GM12878 (cell line): ENCODE results near the gene SMIM1. TPM values are rescaled to one million over a fixed set of nuclear protein-coding genes. Genes with fewer than 3 reads are reported as not detected.

ENCODE experiments used
- ATAC-seq: fragments of 200-7000 bp; cut with Tn5 transposase; 3 replicates; pipeline ENCODE4 v1.9.1; 2020; ENCODE audit warnings: mild to moderate bottlenecking, moderate library complexity
- BruUV-seq: library from RNA; stranded (reverse); fragments of 400-500 nt; replicated peaks from 2 replicates; lab custom pipeline; 2021; lab: Mats Ljungman, UMichigan
- CTCF ChIA-PET: fragments of 300-600 bp; sonication (Branson Sonifier 250); formaldehyde crosslinking; extraction: SDS; loops from one replicate; lab custom pipeline; 2021; ENCODE audit warnings: inconsistent platforms; lab: Yijun Ruan, JAX
- POLR2A ChIA-PET: fragments of 350-600 bp; formaldehyde crosslinking; extraction: SDS; loops from one replicate; lab custom pipeline; 2021; ENCODE audit warnings: inconsistent platforms; lab: Charles Lee
- RAD21 ChIA-PET: fragments of 300-600 bp; sonication (Branson Sonifier 250); formaldehyde crosslinking; loops from one replicate; lab custom pipeline; 2023; ENCODE audit warnings: antibody characterized with exemption; ENCODE audit not compliant: unreplicated experiment; lab: Charles Lee
- SMC1A ChIA-PET: fragments of 300-600 bp; sonication (Branson Sonifier 250); formaldehyde crosslinking; loops from one replicate; lab custom pipeline; 2023; ENCODE audit not compliant: unreplicated experiment, uncharacterized antibody; lab: Charles Lee
- DNase-seq: peaks from one replicate; pipeline ENCODE4 v3.0.0-alpha.2; 2011; ENCODE audit warnings: low read depth, low spot score
- FAIRE-seq: peaks from 3 replicates; lab custom pipeline; 2011; peaks lifted over from hg19 to GRCh38; lab: Jason Lieb, UNC
- H2AFZ ChIP-seq: 2 replicates; pipeline ENCODE4 v1.6.0; 2011; ENCODE audit warnings: low read depth, low read length, control low read depth; ENCODE audit not compliant: control insufficient read depth
- H3K27ac ChIP-seq: 2 replicates; pipeline ENCODE4 v1.5.1; 2011; ENCODE audit warnings: control low read depth; ENCODE audit not compliant: control insufficient read depth, insufficient read depth
- H3K27me3 ChIP-seq, 2 experiments: replicated peaks in 1 of 2; 2 replicates each; pipeline versions ENCODE4 v1.6.0 to v1.6.1; 2011; ENCODE audit warnings: low read length in 1 of 2; ENCODE audit not compliant: control insufficient read depth in 2 of 2, insufficient read depth in 2 of 2
- H3K36me3 ChIP-seq, 2 experiments: 2 replicates each; pipeline ENCODE4 v1.5.1; 2011; ENCODE audit warnings: low read length in 1 of 2; ENCODE audit not compliant: control insufficient read depth in 2 of 2, insufficient read depth in 2 of 2
- H3K4me1 ChIP-seq: 2 replicates; pipeline ENCODE4 v1.6.1; 2011; ENCODE audit warnings: mild to moderate bottlenecking, low read length, moderate library complexity, mixed read lengths; ENCODE audit not compliant: control insufficient read depth, insufficient read depth
- H3K4me2 ChIP-seq: 2 replicates; pipeline ENCODE4 v1.6.0; 2011; ENCODE audit warnings: control low read depth; ENCODE audit not compliant: control insufficient read depth, insufficient read depth
- H3K4me3 ChIP-seq: fragments of 200-600 bp; sonication (generic); 2 replicates; pipeline ENCODE4 v1.5.1; 2016
- H3K79me2 ChIP-seq: 2 replicates; pipeline ENCODE4 v1.6.0; 2011; ENCODE audit warnings: low read length; ENCODE audit not compliant: control insufficient read depth, insufficient read depth
- H3K9ac ChIP-seq: 2 replicates; pipeline ENCODE4 v1.8.0; 2011; ENCODE audit warnings: low read length, control low read depth, mixed read lengths; ENCODE audit not compliant: control insufficient read depth, insufficient read depth
- H3K9me3 ChIP-seq: replicated peaks from 3 replicates; pipeline ENCODE4 v1.5.1; 2011; ENCODE audit warnings: mild to moderate bottlenecking, low read length; ENCODE audit not compliant: control insufficient read depth, insufficient read depth
- H4K20me1 ChIP-seq: 2 replicates; pipeline ENCODE4 v1.6.0; 2011; ENCODE audit not compliant: control insufficient read depth, insufficient read depth
- BACH1 ChIP-seq: fragments of 450-650 bp; IDR thresholded peaks from 2 replicates; pipeline ENCODE4 v1.6.1; 2017; ENCODE audit warnings: mild to moderate bottlenecking, borderline replicate concordance
- BCLAF1 ChIP-seq: fragments of 450-650 bp; IDR thresholded peaks from 2 replicates; pipeline ENCODE4 v1.6.1; 2017; ENCODE audit warnings: antibody characterized with exemption, mild to moderate bottlenecking, moderate library complexity
- CEBPB ChIP-seq, 2 experiments: fragments of 150-350 bp in 1 of 2; IDR thresholded peaks; 2 replicates each; pipeline ENCODE4 v1.6.1; 2012 to 2014; ENCODE audit warnings: low read depth in 2 of 2, low read length in 2 of 2, borderline replicate concordance in 1 of 2, inconsistent platforms in 1 of 2
- E2F8 ChIP-seq: fragments of 450-650 bp; IDR thresholded peaks from 2 replicates; pipeline ENCODE4 v1.6.1; 2018; ENCODE audit warnings: mild to moderate bottlenecking, low read depth, moderate library complexity; ENCODE audit not compliant: partially characterized antibody
- ELK1 ChIP-seq: IDR thresholded peaks from 2 replicates; pipeline ENCODE4 v1.6.1; 2012; ENCODE audit warnings: low read depth, low read length, improper control_type of control experiment
- ESRRA ChIP-seq: IDR thresholded peaks from 2 replicates; pipeline ENCODE4 v1.6.1; 2012; ENCODE audit warnings: mild to moderate bottlenecking, low read length, improper control_type of control experiment
- FOS ChIP-seq: IDR thresholded peaks from 3 replicates; pipeline ENCODE4 v1.6.1; 2011; ENCODE audit warnings: borderline replicate concordance; ENCODE audit not compliant: insufficient read length; ENCODE audit errors: extremely low read depth
- GABPA ChIP-seq: IDR thresholded peaks from 2 replicates; pipeline ENCODE4 v1.6.1; 2014; ENCODE audit warnings: antibody characterized with exemption, low read depth, mild to moderate bottlenecking, inconsistent platforms
- JUNB ChIP-seq: IDR thresholded peaks from 2 replicates; pipeline ENCODE4 v1.6.1; 2016; ENCODE audit warnings: antibody characterized with exemption, mild to moderate bottlenecking
- MAX ChIP-seq: IDR thresholded peaks from 2 replicates; pipeline ENCODE4 v1.6.1; 2012; ENCODE audit warnings: low read depth, low read length, improper control_type of control experiment
- MYC ChIP-seq: IDR thresholded peaks from 2 replicates; pipeline ENCODE4 v1.6.1; 2011; ENCODE audit warnings: mild to moderate bottlenecking, low read length, moderate library complexity, inconsistent platforms; ENCODE audit not compliant: insufficient read depth, insufficient replicate concordance, insufficient read length, severe bottlenecking
- NFYA ChIP-seq: IDR thresholded peaks from 2 replicates; pipeline ENCODE4 v1.6.1; 2011; ENCODE audit warnings: low read depth, mild to moderate bottlenecking, low read length, improper control_type of control experiment, borderline replicate concordance
- POLR2A ChIP-seq: IDR thresholded peaks from 2 replicates; pipeline ENCODE4 v1.6.1; 2011; ENCODE audit warnings: low read depth, mild to moderate bottlenecking, low read length
- POLR2AphosphoS2 ChIP-seq: IDR thresholded peaks from 2 replicates; pipeline ENCODE4 v1.6.1; 2011; ENCODE audit warnings: low read depth, mild to moderate bottlenecking, low read length, improper control_type of control experiment, moderate library complexity
- RCOR1 ChIP-seq: conservative IDR thresholded peaks from 2 replicates; pipeline ENCODE4 v1.6.1; 2012; ENCODE audit warnings: low read depth, low read length, improper control_type of control experiment
- SP1 ChIP-seq: IDR thresholded peaks from one replicate; pipeline ENCODE4 v1.6.1; 2011; ENCODE audit warnings: low read depth, low read length
- ZNF622 ChIP-seq: fragments of 450-650 bp; IDR thresholded peaks from 2 replicates; pipeline ENCODE4 v1.6.1; 2017; ENCODE audit warnings: mild to moderate bottlenecking, inconsistent platforms
- WGBS: methylation state at CpG from one replicate; pipeline ENCODE4 v1.1.6; 2016; ENCODE audit warnings: low lambda C conversion rate; ENCODE audit not compliant: insufficient replicate concordance, insufficient coverage; ENCODE audit errors: missing lambda C conversion rate; 5-methylcytosine and 5-hydroxymethylcytosine counted together
- in situ Hi-C: fragments of 300-500 bp; cut with MboI; formaldehyde crosslinking; loops from 9 replicates; pipeline ENCODE4 v1.14.3; 2018; ENCODE audit warnings: mixed read lengths
- intact Hi-C: fragments of 100-400 bp; cut with micrococcal nuclease; formaldehyde crosslinking; loops from one replicate; pipeline ENCODE4 v1.14.2; 2022; ENCODE audit not compliant: unreplicated experiment
- polyA plus RNA-seq, 11 experiments: library from polyadenylated mRNA; depleted of rRNA in 4 of 11; unstranded in 6 of 11; stranded (reverse) in 5 of 11; fragments of >200 nt; fragmentation: Nextera tagmentation in 4 of 11; fragmentation: Illumina TruSeq in 1 of 11; extraction: Ambion mirVana in 4 of 11; extraction: Trizol in 1 of 11; gene quantifications; 1 replicate in 1 of 11; 2 replicates in 10 of 11; pipeline versions ENCODE4 v1.2.1 to v1.2.3, GENCODE V29; 2011 to 2016; ENCODE audit warnings: inconsistent platforms in 2 of 11, missing spikeins in 2 of 11, low read depth in 1 of 11
- total RNA-seq, 4 experiments: library from RNA; depleted of rRNA in 3 of 4; stranded (reverse); fragments of >200 nt in 3 of 4; fragmentation: Illumina TruSeq in 1 of 4; extraction: Trizol in 1 of 4; gene quantifications; 2 replicates each; pipeline versions ENCODE4 v1.2.1 to v1.2.3, GENCODE V29; 2013 to 2021

The SMIM1 gene
- total and polyA plus RNA-seq, 10 of the 15 experiments (the other 5 are each of a cell fraction or from before 2014, with no cell fraction given) = 0.30 to 0.37 TPM; not detected in 8

GRCh38 chr1:3756394-3756793 lies 16.2 kb upstream of the SMIM1 start:
- CTCF ChIA-PET = no interaction called here
- SMC1A ChIA-PET = no interaction called here
- intact Hi-C loops (no loop called here), in situ Hi-C loops (no loop called here)
- Histone ChIP-seq H3K27me3 (peaks cover 0 to 4% of the 10 kb centered on the region in 2 experiments; a peak in 2 of 4 replicates), H3K4me1 (no peaks in the 10 kb centered on the region), H2AFZ (no peak overlapping the region), H3K9ac (no peak overlapping the region), H3K27ac (no peak overlapping the region), H3K79me2 (no peaks in the 10 kb centered on the region), H3K36me3 (no peaks in the 10 kb centered on the region), H3K4me3 (no peak overlapping the region), H3K9me3 (no peaks in the 10 kb centered on the region), H4K20me1 (no peaks in the 10 kb centered on the region), H3K4me2 (no peak overlapping the region)
- BruUV-seq = no TSS peak
- POLR2A ChIA-PET = no interaction called here
- WGBS = 52% methylated on average over 21 of the region's 21 CpGs
- ATAC-seq = no peak
- no peak for FAIRE-seq
- DNase-seq = no peak
- RAD21 ChIA-PET = no interaction called here
- TF ChIP-seq JUNB = no peak
- TF ChIP-seq BACH1 = no peak
- TF ChIP-seq ZNF622 = no peak
- no peak for TF ChIP-seq ESRRA
- TF ChIP-seq RCOR1 = no peak
- no peak for TF ChIP-seq E2F8
- no peak for TF ChIP-seq POLR2A
- TF ChIP-seq MAX = no peak
- TF ChIP-seq GABPA = no peak
- TF ChIP-seq NFYA = no peak
- TF ChIP-seq POLR2AphosphoS2 = no peak
- TF ChIP-seq ELK1 = no peak
- no peak for TF ChIP-seq CEBPB (IDR thresholded peaks at IDR 0.05; ENCODE audit: borderline replicate concordance in 1 of 2, low read depth in 2 of 2, low read length in 2 of 2)
- TF ChIP-seq MYC = no peak
- TF ChIP-seq SP1 = no peak
- no peak for TF ChIP-seq FOS
- no peak for TF ChIP-seq BCLAF1
